Measurements from ENCODE around the gene RIMKLA. TPM values are rescaled to one million over a fixed set of nuclear protein-coding genes. Genes with fewer than 3 reads are reported as not detected.
A peak's percentile ranks its signal among the peaks of the same experiment; 100 is the strongest.

RIMKLA gene
- total RNA-seq, 1 donor from 2014 or later = 0.10 TPM

- DNase-seq = no peak
Observed at GRCh38 chr1:42372796-42373195, 7.8 kb upstream of the RIMKLA start.

GRCh38 chr1:42379794-42380585 lies 602 bp upstream of the RIMKLA start:
- DNase-seq = no peak

- no peak for DNase-seq
Observed at GRCh38 chr1:42381280-42381673, 685 bp downstream of the RIMKLA start.

- no peak for DNase-seq
Observed at GRCh38 chr1:42385283-42385682, 4.7 kb downstream of the RIMKLA start.

- DNase-seq = no peak
Observed at GRCh38 chr1:42386051-42386450, 5.5 kb downstream of the RIMKLA start.

GRCh38 chr1:42392255-42392654 lies 11.7 kb downstream of the RIMKLA start:
- DNase-seq = no peak

- DNase-seq = no peak
Observed at GRCh38 chr1:42392967-42393848, 12.6 kb downstream of the RIMKLA start.

- DNase-seq = no peak
Observed at GRCh38 chr1:42399315-42400100, 18.9 kb downstream of the RIMKLA start.

GRCh38 chr1:42403880-42404400 lies 23.3 kb downstream of the RIMKLA start:
- no peak for DNase-seq

GRCh38 chr1:42414551-42415496 lies 34.2 kb downstream of the RIMKLA start:
- DNase-seq = no peak

- DNase-seq = no peak
Observed at GRCh38 chr1:42417166-42417565, 36.6 kb downstream of the RIMKLA start.

GRCh38 chr1:42418516-42418915 lies 37.9 kb downstream of the RIMKLA start:
- no peak for DNase-seq

- DNase-seq = peak; percentile 79
Observed at GRCh38 chr1:42419126-42419821, 38.7 kb downstream of the RIMKLA start.

- DNase-seq = no peak
Observed at GRCh38 chr1:42420121-42420520, 39.5 kb downstream of the RIMKLA start.

- DNase-seq = peak; percentile 94
Observed at GRCh38 chr1:42420911-42421585, 40.5 kb downstream of the RIMKLA start.

GRCh38 chr1:42422737-42423136 lies 42.1 kb downstream of the RIMKLA start:
- DNase-seq = peak; percentile 64

GRCh38 chr1:42423681-42424080 lies 43.1 kb downstream of the RIMKLA start:
- DNase-seq = no peak

- DNase-seq = no peak
Observed at GRCh38 chr1:42424201-42424600, 43.6 kb downstream of the RIMKLA start.

GRCh38 chr1:42427240-42427639 lies 46.6 kb downstream of the RIMKLA start:
- DNase-seq = no peak

- DNase-seq = no peak
Observed at GRCh38 chr1:42429603-42430002, 49.0 kb downstream of the RIMKLA start.

Data from skin of body (tissue), 2 donors.